Hepatocyte (in vitro differentiated cells): ENCODE results near the gene ALG9.

Source experiments
- CTCF ChIP-seq: fragments of 200-600 bp; sonication (generic); IDR thresholded peaks from 2 replicates; pipeline ENCODE4 v1.5.1; 2016; ENCODE audit warnings: antibody characterized with exemption, mild to moderate bottlenecking; ENCODE audit not compliant: poor library complexity
- EZH2 ChIP-seq: fragments of 200-600 bp; sonication (generic); IDR thresholded peaks from 2 replicates; pipeline ENCODE4 v1.6.1; 2016; ENCODE audit warnings: antibody characterized with exemption, mild to moderate bottlenecking, borderline replicate concordance
- EZH2phosphoT487 ChIP-seq: fragments of 200-600 bp; sonication (generic); IDR thresholded peaks from one replicate; pipeline ENCODE4 v1.6.1; 2018; ENCODE audit warnings: antibody characterized with exemption, mild to moderate bottlenecking, low read depth, moderate library complexity; ENCODE audit not compliant: unreplicated experiment, severe bottlenecking

GRCh38 chr11:111737444-111738210, 133.8 kb downstream of the ALG9 start:
- TF ChIP-seq CTCF (no peak), EZH2phosphoT487 (no peak), EZH2 (no peak)
